GM12801 (cell line): ENCODE measurements around the gene GALNS.

Source experiments
- TF ChIP-seq, protein P1 (sequence below): IDR thresholded peaks from one replicate; pipeline ENCODE4 v1.5.1; 2011; ENCODE audit warnings: control low read depth; ENCODE audit not compliant: insufficient read length; ENCODE audit errors: extremely low read depth

The GALNS gene

DNA sequence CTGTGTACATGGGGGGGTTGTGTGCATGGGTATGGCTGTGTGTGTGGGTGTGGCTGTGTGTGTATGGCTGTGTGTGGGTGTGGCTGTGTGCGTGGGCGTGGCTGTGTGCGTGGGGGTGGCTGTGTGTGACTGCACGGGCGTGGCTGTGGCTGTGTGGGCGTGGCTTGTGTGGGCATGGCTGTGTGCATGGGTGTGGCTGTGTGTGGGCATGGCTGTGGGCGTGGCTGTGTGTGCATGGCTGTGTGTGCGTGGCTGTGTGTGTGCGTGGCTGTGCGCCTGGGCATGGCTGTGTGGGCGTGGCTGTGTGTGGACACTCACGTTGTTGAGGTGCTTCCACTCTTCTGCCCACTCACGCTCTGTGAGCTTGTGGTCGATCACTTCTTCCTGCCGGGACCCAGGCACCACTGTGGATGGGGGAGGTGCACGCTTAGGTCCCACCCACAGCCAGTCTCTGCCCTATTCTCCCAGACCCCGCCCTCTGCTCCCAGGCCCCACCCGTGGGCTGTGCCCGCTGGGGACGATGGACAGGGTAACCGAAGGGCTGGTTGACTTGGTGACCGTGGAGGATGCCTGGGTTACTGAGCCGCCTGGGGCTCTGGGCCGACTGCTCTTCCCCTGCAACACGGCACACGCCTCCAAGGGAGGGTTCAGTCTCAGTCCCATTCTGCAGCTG is 25.7 kb upstream of the GALNS start:
- TF ChIP-seq, protein P1, sequence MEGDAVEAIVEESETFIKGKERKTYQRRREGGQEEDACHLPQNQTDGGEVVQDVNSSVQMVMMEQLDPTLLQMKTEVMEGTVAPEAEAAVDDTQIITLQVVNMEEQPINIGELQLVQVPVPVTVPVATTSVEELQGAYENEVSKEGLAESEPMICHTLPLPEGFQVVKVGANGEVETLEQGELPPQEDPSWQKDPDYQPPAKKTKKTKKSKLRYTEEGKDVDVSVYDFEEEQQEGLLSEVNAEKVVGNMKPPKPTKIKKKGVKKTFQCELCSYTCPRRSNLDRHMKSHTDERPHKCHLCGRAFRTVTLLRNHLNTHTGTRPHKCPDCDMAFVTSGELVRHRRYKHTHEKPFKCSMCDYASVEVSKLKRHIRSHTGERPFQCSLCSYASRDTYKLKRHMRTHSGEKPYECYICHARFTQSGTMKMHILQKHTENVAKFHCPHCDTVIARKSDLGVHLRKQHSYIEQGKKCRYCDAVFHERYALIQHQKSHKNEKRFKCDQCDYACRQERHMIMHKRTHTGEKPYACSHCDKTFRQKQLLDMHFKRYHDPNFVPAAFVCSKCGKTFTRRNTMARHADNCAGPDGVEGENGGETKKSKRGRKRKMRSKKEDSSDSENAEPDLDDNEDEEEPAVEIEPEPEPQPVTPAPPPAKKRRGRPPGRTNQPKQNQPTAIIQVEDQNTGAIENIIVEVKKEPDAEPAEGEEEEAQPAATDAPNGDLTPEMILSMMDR = no peak

GRCh38 chr16:88881675-88882357 is 25.1 kb upstream of the GALNS start:
- TF ChIP-seq, protein P1 = no peak

- TF ChIP-seq, protein P1 = no peak
Observed at GRCh38 chr16:88881007-88881615, 24.4 kb upstream of the GALNS start.

- TF ChIP-seq, protein P1 = no peak
Observed at GRCh38 chr16:88880226-88881006, 23.7 kb upstream of the GALNS start.

DNA sequence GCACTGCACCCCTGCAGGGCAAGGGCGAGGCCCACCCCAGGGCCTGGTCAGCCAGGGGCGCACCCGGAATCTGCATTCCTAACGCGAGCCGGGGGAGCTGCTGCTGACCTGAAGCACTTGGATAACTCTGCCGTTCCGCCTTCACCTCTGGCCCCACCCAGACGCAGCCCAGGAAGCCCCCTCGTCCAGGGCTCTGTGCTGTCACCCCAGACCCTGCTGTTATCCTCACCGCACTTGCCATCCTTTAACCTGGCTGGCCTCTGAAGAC is 23.0 kb upstream of the GALNS start:
- TF ChIP-seq, protein P1 = no peak

DNA sequence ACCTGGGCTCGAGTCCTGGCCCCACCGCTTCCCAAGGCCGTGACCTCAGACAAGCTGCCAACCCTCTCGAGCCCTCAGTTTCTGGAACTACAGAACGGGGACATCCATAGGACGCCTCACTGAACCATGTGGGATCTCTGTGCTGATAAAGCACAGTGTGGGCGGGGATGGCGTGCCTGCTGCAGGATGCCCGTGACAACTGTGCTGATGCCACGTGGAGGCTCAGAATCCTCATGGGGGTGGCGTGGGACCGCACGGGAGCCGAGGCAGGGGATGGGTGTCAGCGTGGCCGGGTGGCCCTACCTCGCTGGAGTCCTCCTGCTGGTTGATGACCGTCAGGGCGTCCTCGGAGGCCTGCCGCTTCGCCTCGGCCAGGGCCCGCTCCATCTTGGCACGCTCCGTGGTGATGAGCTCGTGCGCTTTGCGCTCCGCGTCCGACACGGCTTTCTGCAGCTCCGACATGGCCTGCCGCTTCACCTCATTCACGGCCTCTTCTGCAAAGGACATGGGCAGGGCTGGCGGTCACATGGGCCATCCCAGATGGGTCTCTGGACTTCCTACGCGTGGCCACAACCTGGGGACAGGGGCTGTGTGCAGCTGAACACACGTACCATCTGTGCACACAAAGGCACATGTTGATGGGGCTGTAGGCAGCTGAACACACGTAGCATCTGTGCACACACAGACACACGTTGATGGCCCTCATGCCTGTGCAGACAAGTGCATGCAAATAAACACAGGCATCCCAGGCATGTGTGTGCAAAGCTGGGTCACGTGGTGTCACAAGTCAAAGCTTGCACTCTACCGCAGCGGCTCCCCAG is 22.4 kb upstream of the GALNS start:
- TF ChIP-seq, protein P1 = no peak

DNA sequence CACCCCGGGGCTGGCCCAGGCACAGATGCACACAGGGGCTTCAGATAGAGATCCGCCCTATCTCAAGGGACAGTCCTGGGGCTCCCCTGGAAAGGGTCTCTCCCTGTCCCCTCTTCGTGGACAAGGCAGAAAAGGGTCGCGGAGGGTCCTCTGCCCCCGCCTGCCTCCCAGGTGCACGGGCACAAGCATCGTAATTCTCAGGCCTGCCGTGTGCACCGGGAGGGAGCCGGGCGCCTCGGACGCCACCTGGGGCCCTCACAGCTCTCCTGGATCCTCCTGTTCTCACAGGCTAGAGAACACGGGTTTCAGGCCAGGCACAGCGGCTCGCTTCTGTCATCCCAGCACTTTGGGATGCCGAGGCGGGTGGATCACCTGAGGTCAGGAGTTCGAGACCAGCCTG is 21.6 kb upstream of the GALNS start:
- TF ChIP-seq, protein P1 = no peak
